Parathyroid adenoma (tissue), 2 donors: ENCODE measurements around the gene RHBDD3.

ENCODE experiments used
- H2AFZ ChIP-seq: fragments of 300-600 bp; sonication (generic); one replicate; pipeline ENCODE4 v1.7.0; 2017; ENCODE audit warnings: antibody characterized with exemption, mild to moderate bottlenecking
- H3K27ac ChIP-seq: fragments of 300-600 bp; sonication (generic); one replicate; pipeline ENCODE4 v1.7.0; 2017
- H3K27me3 ChIP-seq: fragments of 300-600 bp; sonication (generic); one replicate; pipeline ENCODE4 v1.7.0; 2017; ENCODE audit warnings: low read length; ENCODE audit not compliant: control insufficient read depth, insufficient read depth
- H3K36me3 ChIP-seq: fragments of 300-600 bp; sonication (generic); one replicate; pipeline ENCODE4 v1.7.0; 2017; ENCODE audit warnings: low read length; ENCODE audit not compliant: control insufficient read depth, insufficient read depth
- H3K4me1 ChIP-seq: fragments of 300-600 bp; sonication (generic); one replicate; pipeline ENCODE4 v1.7.0; 2017; ENCODE audit warnings: control low read depth
- H3K4me2 ChIP-seq: fragments of 300-600 bp; sonication (generic); one replicate; pipeline ENCODE4 v1.7.0; 2017; ENCODE audit warnings: low read length
- H3K4me3 ChIP-seq: fragments of 300-600 bp; sonication (generic); one replicate; pipeline ENCODE4 v1.7.0; 2017; ENCODE audit warnings: low read depth, low read length
- H3K79me2 ChIP-seq: fragments of 300-600 bp; sonication (generic); one replicate; pipeline ENCODE4 v1.7.0; 2017; ENCODE audit warnings: control low read depth
- H3K9ac ChIP-seq: fragments of 300-600 bp; sonication (generic); one replicate; pipeline ENCODE4 v1.7.0; 2017; ENCODE audit warnings: mild to moderate bottlenecking
- H3K9me3 ChIP-seq: fragments of 300-600 bp; sonication (generic); one replicate; pipeline ENCODE4 v1.7.0; 2017; ENCODE audit warnings: low read length; ENCODE audit not compliant: control insufficient read depth
- CTCF ChIP-seq: fragments of 300-600 bp; sonication (generic); IDR thresholded peaks from one replicate; pipeline ENCODE4 v1.7.0; 2017; ENCODE audit warnings: antibody characterized with exemption, mild to moderate bottlenecking
- donor health status: primary hyperparathyroidism.

Gene RHBDD3

GRCh38 chr22:29258407-29259252 is 9.2 kb downstream of the RHBDD3 start:
- H3K36me3 ChIP-seq = no peaks in the 10 kb centered on the region
- no peaks in the 10 kb centered on the region for H3K79me2 ChIP-seq

GRCh38 chr22:29257751-29258181 is 10.0 kb downstream of the RHBDD3 start:
- no peaks in the 10 kb centered on the region for H3K27me3 ChIP-seq
- H3K4me3 ChIP-seq = no peak overlapping the region
- no peak overlapping the region for H3K4me2 ChIP-seq
- no peaks in the 10 kb centered on the region for H3K79me2 ChIP-seq
- no peak overlapping the region for H3K27ac ChIP-seq
- H3K9ac ChIP-seq = no peak overlapping the region
- no peaks in the 10 kb centered on the region for H3K4me1 ChIP-seq
- no peaks in the 10 kb centered on the region for H3K36me3 ChIP-seq
- H3K9me3 ChIP-seq = no peaks in the 10 kb centered on the region
- no peak for TF ChIP-seq CTCF
- no peak overlapping the region for H2AFZ ChIP-seq

More at GRCh38 chr22:29258407-29259252, 9.2 kb downstream of the RHBDD3 start:
- no peak overlapping the region for H3K9ac ChIP-seq
- H3K4me3 ChIP-seq = no peak overlapping the region
- no peak for TF ChIP-seq CTCF
- no peak overlapping the region for H3K27ac ChIP-seq
- no peaks in the 10 kb centered on the region for H3K9me3 ChIP-seq
- H3K27me3 ChIP-seq = no peaks in the 10 kb centered on the region
- H3K4me1 ChIP-seq = no peaks in the 10 kb centered on the region
- H2AFZ ChIP-seq = no peak overlapping the region
- no peak overlapping the region for H3K4me2 ChIP-seq

DNA sequence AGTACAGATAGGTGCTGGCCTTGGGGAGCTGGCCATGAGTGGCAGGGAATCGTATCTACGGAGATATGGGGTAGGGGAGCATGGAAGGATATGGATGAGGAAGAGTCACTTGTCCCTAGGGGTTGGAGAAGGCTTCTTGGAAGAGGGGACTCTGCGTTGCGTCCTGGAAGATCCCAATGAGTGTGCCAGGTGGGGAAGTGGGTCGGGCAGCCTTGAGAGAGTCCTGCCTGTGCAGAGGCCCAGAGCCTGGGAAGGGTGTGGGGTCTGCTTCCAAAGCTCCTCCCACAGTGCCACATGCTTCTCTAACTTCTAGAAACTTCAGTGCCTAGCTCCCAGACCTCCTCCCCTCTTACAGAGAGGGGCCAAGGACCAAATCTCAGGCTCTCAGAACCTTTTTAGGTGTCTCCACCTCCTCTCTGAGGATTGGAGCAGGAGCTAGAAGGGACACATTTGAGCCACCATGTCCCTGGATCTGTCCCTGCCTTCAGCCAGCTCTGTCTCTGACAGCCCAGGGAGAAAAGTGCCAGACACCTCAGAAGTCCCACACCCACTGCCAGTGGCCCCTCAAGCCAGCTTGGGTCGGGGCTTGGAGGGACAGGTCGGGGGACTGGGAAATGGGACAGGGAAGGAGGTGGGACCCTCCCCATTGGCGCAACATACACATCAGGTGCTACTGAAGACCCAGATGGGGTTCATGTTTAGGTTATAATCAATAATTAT is 11.0 kb downstream of the RHBDD3 start:
- no peak for TF ChIP-seq CTCF
- Histone ChIP-seq H3K27me3 (no peaks in the 10 kb centered on the region), H3K36me3 (no peaks in the 10 kb centered on the region), H3K4me1 (no peaks in the 10 kb centered on the region), H3K9ac (no peak overlapping the region), H2AFZ (no peak overlapping the region), H3K27ac (no peak overlapping the region), H3K79me2 (no peaks in the 10 kb centered on the region), H3K4me2 (no peak overlapping the region), H3K9me3 (no peaks in the 10 kb centered on the region), H3K4me3 (no peak overlapping the region)

- Histone ChIP-seq H3K4me3 (no peak overlapping the region), H2AFZ (no peak overlapping the region), H3K4me2 (no peak overlapping the region), H3K27me3 (no peaks in the 10 kb centered on the region), H3K4me1 (no peaks in the 10 kb centered on the region), H3K36me3 (no peaks in the 10 kb centered on the region), H3K9ac (no peak overlapping the region), H3K27ac (no peak overlapping the region), H3K9me3 (no peaks in the 10 kb centered on the region), H3K79me2 (no peaks in the 10 kb centered on the region)
- TF ChIP-seq CTCF = no peak
Measured at GRCh38 chr22:29255064-29255621, 12.6 kb downstream of the RHBDD3 start.
